ENCODE measurements around the gene CACNA1B. TPM values are rescaled to one million over a fixed set of nuclear protein-coding genes. Genes with fewer than 3 reads are reported as not detected.
A peak's percentile ranks its signal among the peaks of the same experiment; 100 is the strongest.

The CACNA1B gene
- total and polyA plus RNA-seq, 2 donors from 2014 or later: 0.03 TPM; not detected in 1

GRCh38 chr9:138073408-138073807 is 195.8 kb downstream of the CACNA1B start:
- Histone ChIP-seq H3K36me3 (ENCODE audit: control insufficient read depth in 2 of 3, insufficient read depth in 3 of 3, low read length in 3 of 3) (no peaks in the 10 kb centered on the region), H3K9ac (ENCODE audit: low read length in 3 of 3) (no peak overlapping the region), H3K27ac (ENCODE audit: low read depth in 2 of 2, low read length in 2 of 2) (no peak overlapping the region), H3K9me3 (ENCODE audit: control insufficient read depth in 2 of 3, insufficient read depth in 1 of 3, low read length in 3 of 3) (no peaks in the 10 kb centered on the region), H3K27me3 (ENCODE audit: control insufficient read depth, insufficient read depth, low read length) (no peaks in the 10 kb centered on the region), H3K4me3 (ENCODE audit: low read length in 3 of 3) (no peak overlapping the region), H3K4me1 (ENCODE audit: control insufficient read depth in 2 of 3, insufficient read depth in 2 of 3, low read depth in 1 of 3, low read length in 3 of 3) (no peaks in the 10 kb centered on the region)
- FAIRE-seq (no peak), DNase-seq (peak in 1 of 5 donors; percentile 21)
- intact Hi-C loops (cut with DNase I): no loop called here
- no peak for TF ChIP-seq CTCF (IDR thresholded peaks at IDR 0.05; ENCODE audit: borderline replicate concordance, extremely low read depth, insufficient read depth)

- Histone ChIP-seq H3K4me3 (ENCODE audit: low read length in 3 of 3) (no peak overlapping the region), H3K27ac (ENCODE audit: low read depth in 2 of 2, low read length in 2 of 2) (no peak overlapping the region), H3K27me3 (ENCODE audit: control insufficient read depth, insufficient read depth, low read length) (no peaks in the 10 kb centered on the region), H3K9ac (ENCODE audit: low read length in 3 of 3) (no peak overlapping the region), H3K4me1 (ENCODE audit: control insufficient read depth in 2 of 3, insufficient read depth in 2 of 3, low read depth in 1 of 3, low read length in 3 of 3) (no peaks in the 10 kb centered on the region), H3K36me3 (ENCODE audit: control insufficient read depth in 2 of 3, insufficient read depth in 3 of 3, low read length in 3 of 3) (no peaks in the 10 kb centered on the region), H3K9me3 (ENCODE audit: control insufficient read depth in 2 of 3, insufficient read depth in 1 of 3, low read length in 3 of 3) (no peaks in the 10 kb centered on the region)
- no peak for TF ChIP-seq CTCF (IDR thresholded peaks at IDR 0.05; ENCODE audit: borderline replicate concordance, extremely low read depth, insufficient read depth)
- intact Hi-C loops (cut with DNase I): no loop called here
- FAIRE-seq: no peak
- peak in 2 of 5 donors; percentile 4 to 30 for DNase-seq
These were observed 196.2 kb downstream of the CACNA1B start for GRCh38 chr9:138073808-138074207.

GRCh38 chr9:138074516-138074915 is 196.9 kb downstream of the CACNA1B start:
- no peaks in the 10 kb centered on the region for H3K9me3 ChIP-seq (ENCODE audit: control insufficient read depth in 2 of 3, insufficient read depth in 1 of 3, low read length in 3 of 3)
- no peak overlapping the region for H3K4me3 ChIP-seq (ENCODE audit: low read length in 3 of 3)
- DNase-seq (peak in 2 of 5 donors; percentile 4 to 27), FAIRE-seq (no peak)
- no peak overlapping the region for H3K27ac ChIP-seq (ENCODE audit: low read depth in 2 of 2, low read length in 2 of 2)
- no peaks in the 10 kb centered on the region for H3K4me1 ChIP-seq (ENCODE audit: control insufficient read depth in 2 of 3, insufficient read depth in 2 of 3, low read depth in 1 of 3, low read length in 3 of 3)
- H3K27me3 ChIP-seq (ENCODE audit: control insufficient read depth, insufficient read depth, low read length): no peaks in the 10 kb centered on the region
- H3K36me3 ChIP-seq (ENCODE audit: control insufficient read depth in 2 of 3, insufficient read depth in 3 of 3, low read length in 3 of 3): no peaks in the 10 kb centered on the region
- no peak overlapping the region for H3K9ac ChIP-seq (ENCODE audit: low read length in 3 of 3)
- TF ChIP-seq CTCF (IDR thresholded peaks at IDR 0.05; ENCODE audit: borderline replicate concordance, extremely low read depth, insufficient read depth): no peak
- intact Hi-C loops (cut with DNase I): no loop called here

DNA sequence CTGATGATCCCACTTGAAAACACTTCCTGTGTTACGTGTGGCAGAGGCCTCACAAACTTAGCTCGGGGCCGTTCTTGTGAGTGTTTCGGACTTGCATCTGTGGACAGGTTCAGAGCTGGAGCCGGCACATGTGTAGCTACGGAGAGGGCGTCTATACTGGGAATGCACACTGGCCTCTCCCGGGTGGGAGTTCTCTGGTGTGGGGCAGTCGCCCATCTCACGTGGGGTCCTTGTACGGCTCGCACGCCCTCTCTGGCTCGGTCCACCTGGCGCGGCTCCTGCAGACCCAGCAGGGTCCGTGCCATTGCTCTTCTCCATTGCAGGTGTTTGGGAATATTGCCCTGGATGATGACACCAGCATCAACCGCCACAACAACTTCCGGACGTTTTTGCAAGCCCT is 197.9 kb downstream of the CACNA1B start:
- TF ChIP-seq CTCF (IDR thresholded peaks at IDR 0.05; ENCODE audit: borderline replicate concordance, extremely low read depth, insufficient read depth): no peak
- DNase-seq: peak in 2 of 5 donors; percentile 7 to 63
- Histone ChIP-seq H3K9ac (ENCODE audit: low read length in 3 of 3) (no peak overlapping the region), H3K27me3 (ENCODE audit: control insufficient read depth, insufficient read depth, low read length) (no peaks in the 10 kb centered on the region), H3K9me3 (ENCODE audit: control insufficient read depth in 2 of 3, insufficient read depth in 1 of 3, low read length in 3 of 3) (no peaks in the 10 kb centered on the region), H3K36me3 (ENCODE audit: control insufficient read depth in 2 of 3, insufficient read depth in 3 of 3, low read length in 3 of 3) (no peaks in the 10 kb centered on the region), H3K4me1 (ENCODE audit: control insufficient read depth in 2 of 3, insufficient read depth in 2 of 3, low read depth in 1 of 3, low read length in 3 of 3) (no peaks in the 10 kb centered on the region), H3K4me3 (ENCODE audit: low read length in 3 of 3) (no peak overlapping the region), H3K27ac (ENCODE audit: low read depth in 2 of 2, low read length in 2 of 2) (no peak overlapping the region)
- intact Hi-C loops (cut with DNase I): no loop called here
- FAIRE-seq: no peak

All from kidney (tissue), 14 donors.